Esophagus squamous epithelium (tissue), 4 donors: ENCODE results near the gene TM4SF5.

Experiments
- CTCF ChIP-seq, 6 experiments: fragments of 450-650 bp in 4 of 6; fragments of 200-600 bp in 2 of 6; sonication (generic) in 2 of 6; IDR thresholded peaks; one replicate each; pipeline ENCODE4 v1.5.1; 2016 to 2019; ENCODE audit warnings: antibody characterized with exemption in 6 of 6, mild to moderate bottlenecking in 4 of 6, moderate library complexity in 4 of 6
- POLR2A ChIP-seq, 4 donors: fragments of 450-650 bp; IDR thresholded peaks; one replicate each; pipeline ENCODE4 v1.6.1; 2017; ENCODE audit warnings: antibody characterized with exemption in 4 of 4, mild to moderate bottlenecking in 4 of 4, moderate library complexity in 3 of 4

DNA sequence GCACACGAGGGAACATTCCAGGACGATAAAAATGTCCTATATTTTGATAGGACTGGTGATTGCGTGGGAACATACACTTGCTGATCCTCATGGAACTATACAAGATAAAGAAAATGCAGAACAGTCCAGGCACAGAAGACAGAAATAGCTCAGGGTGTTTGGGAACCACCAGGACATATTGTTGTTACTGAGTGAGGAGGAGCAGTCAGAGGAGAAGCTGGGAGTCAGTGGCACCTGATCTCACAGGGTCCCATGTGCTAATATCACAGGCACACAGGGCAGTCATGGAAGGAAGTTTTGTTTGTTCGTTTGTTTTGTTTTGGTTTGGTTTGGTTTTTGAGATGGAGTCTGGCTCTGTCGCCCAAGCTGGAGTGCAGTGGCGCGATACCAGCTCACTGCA is 41.0 kb downstream of the TM4SF5 start:
- TF ChIP-seq CTCF (IDR thresholded peaks at IDR 0.05) (no peak), POLR2A (IDR thresholded peaks at IDR 0.05) (no peak)
